NCI-H524 (cell line): ENCODE results near the gene VEGFA.
"Not testable (repeated sequence)": the region's sequence is repeated elsewhere in the genome, so short reads cannot be mapped to it uniquely, and the experiment has no call there.

ENCODE experiments used
- DNase-seq, 2 experiments: peaks; one replicate each; lab custom pipeline; 2025; lab: John Stamatoyannopoulos, UW

VEGFA gene

GRCh38 chr6:43803055-43803782, 33.2 kb downstream of the VEGFA start:
- no peak for DNase-seq

DNA sequence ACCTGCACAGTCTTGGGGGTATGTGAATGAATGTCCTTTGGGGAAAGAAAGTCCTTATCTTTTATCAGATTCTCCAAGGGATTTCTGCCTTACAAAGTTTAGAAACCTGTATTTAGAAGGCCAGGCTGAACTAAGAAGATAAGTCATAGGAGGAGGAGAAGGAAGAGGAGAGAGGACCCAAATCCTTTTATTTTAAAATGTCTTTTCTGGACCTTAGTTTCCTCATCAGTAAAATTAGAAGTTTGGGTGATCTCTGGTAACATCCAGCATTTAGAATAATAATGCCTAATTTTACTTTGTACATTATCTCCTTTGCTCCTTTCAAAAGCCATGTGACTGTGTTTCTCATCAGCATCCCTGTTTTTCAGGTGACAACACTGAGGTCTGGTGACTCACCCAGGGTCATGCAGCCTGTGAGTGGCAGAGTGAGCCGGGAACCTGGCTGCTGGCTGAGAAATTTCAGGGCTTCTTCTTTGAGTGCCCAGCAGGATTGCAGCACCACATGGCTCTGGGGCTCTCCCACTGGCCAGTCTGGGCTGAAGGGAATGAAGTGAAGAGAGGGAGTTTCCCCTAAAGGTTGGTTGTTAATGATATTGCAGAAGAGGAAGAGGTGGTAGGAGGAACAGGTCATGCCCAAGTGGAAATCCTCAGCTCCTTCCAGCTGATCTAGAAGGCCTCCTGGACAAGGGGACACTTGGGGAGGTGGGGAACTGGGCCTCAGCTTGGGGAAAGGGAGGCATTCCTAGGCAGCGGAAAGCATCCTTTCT, 34.0 kb downstream of the VEGFA start:
- no peak for DNase-seq

DNA sequence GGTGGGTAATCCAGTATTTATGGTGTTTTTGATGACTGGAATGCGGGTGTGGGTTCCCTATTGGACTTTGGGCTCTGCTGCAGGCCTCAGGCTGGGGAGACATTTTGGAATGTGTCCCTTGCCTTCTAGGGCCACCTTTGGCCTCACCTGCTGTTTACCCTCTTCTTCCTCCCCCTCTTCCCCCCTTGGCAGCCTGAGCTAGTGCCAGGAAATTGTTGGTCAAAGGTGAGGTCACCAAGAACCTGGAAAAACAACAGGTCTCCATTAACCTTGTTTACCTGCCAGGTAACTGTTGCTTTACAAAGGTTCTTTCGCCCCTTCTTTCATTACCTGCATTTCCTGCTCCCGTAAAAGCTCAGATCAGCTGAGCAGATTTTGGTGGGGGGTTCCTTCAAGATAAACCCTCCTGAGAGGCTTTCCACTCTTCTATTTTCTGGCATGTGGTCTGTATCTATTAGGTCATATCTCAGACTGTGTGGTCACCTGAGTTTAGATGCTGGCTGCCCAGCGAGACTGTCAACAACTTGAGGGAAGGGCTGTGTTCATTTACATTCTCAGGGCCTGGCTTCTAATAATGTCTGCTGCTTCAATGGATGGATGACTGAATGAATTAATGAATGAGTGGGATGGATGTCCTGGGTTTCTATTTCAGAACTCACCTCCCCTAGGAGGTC, 34.7 kb downstream of the VEGFA start:
- no peak for DNase-seq

- DNase-seq, result no peak
These were observed 35.7 kb downstream of the VEGFA start for GRCh38 chr6:43805699-43806042.

- DNase-seq, result no peak
These were observed 36.2 kb downstream of the VEGFA start for GRCh38 chr6:43806043-43806757.

GRCh38 chr6:43806758-43807227, 36.8 kb downstream of the VEGFA start:
- DNase-seq, result no peak

GRCh38 chr6:43807228-43808061, 37.4 kb downstream of the VEGFA start:
- DNase-seq, result peak in 1 of 2 experiments; percentile 79

- DNase-seq, result no peak
These were observed 38.4 kb downstream of the VEGFA start for GRCh38 chr6:43808412-43808811.

- peak in 1 of 2 experiments; percentile 40 for DNase-seq
These were observed 39.6 kb downstream of the VEGFA start for GRCh38 chr6:43809417-43810305.

GRCh38 chr6:43810965-43811732, 41.1 kb downstream of the VEGFA start:
- DNase-seq, result no peak

DNA sequence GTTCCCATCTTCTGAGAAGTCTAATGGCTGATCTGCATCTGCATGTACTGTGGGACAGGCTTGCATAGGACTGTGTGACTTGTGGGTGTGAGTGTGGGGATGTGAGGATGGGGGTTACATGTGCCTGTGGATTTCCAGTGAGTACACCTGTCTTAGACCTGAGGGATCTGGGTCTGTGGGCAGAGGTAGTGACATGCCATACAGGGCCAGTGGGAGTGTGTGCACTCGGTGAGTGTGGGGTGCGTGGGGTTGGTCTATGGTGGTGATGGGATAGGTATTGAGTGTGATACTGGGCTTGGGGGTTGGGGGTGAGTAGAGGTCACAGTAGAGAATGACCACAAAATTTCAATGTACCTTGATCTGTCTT, 41.7 kb downstream of the VEGFA start:
- DNase-seq, result no peak

DNA sequence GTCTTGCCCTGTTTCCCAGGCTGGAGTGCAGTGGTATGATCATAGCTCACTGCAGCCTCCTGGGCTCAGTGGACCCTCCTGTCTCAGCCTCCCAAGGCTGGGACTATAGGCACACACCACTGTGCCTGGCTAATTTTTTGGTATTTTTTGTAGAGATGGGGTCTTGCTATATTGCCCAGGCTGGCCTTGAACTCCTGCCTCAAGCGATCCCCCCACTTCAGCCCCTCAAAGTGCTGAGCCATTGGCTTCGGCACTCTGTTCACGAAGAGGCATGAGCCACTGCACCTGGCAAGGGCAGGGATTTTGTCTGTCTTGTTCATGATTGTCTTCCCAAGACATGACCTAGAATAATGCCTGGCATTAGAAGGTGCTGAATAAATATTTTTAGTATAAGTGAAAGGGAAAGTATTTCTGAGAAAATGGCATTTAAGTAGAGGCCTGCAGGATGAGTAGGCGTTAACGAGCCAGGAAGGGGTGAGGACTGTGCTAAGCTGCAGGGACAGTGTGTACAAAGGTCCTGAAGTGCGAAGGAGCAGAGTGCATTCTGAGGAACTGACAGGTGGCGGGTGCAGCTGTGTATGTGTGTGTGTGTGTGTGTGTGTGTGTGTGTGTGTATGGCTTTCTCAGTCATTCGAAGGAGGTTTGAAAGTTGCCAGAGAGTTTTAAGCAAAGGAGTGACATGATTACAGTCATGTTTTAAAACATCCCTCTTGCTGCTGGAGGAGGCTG, 43.0 kb downstream of the VEGFA start:
- peak; percentile 65 to 86 for DNase-seq

- DNase-seq, result no peak
These were observed 44.1 kb downstream of the VEGFA start for GRCh38 chr6:43814111-43814510.

DNA sequence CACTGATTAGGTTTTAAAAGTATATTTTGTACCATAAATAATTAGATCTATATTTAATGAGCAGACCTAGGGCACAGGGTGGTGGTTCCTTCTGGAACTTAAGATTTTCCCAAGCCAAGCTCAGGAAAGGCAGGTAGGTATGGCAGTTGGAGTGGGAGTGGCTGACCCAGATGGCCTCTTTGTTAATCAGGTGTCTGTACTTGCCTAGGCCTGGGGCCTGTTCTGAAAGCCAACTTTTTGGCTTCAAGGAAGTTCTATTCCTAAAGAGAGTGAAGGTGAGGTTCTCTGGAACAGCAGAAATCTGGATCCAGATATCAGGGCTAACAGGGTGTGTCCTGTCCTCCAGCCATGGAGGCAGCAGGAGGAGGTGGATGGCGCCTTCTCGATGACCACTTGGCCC, 44.9 kb downstream of the VEGFA start:
- DNase-seq, result no peak

DNA sequence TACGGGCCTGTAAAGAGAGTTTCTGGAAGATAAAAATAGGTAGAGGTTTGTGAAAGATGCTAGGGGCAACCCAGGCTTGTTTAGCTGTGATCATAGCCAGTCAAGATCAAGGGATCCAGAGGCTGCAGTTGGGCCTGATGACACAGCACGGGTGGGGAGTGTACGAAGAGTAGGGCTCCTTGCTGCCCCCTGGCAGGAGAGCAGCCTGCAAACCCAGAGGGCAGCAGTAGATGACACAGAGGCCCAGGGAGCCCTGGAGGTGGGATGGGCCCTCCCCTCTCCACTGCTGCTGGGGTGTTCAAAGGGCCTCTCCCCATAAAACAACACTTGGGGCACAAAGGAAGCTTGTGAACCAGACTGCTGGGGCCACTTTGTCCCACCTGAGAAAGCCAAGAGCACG, 47.2 kb downstream of the VEGFA start:
- DNase-seq, result peak in 1 of 2 experiments; percentile 33

DNA sequence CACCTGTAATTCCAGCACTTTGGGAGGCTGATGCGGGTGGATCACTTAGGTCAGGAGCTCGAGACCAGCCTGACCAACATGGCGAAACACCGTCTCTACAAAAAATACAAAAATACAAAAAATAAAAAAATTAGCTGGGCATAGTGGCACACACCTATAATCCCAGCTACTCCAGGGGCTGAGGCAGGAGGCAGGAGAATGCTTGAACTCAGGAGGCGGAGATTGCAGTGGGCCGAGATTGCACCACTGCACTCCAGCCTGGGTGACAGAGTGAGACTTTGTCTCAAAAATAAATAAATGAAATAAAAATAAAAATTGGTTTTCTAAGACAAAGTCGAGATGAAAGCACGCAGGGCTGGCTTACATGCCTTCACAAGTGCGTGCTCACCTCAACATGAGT, 49.0 kb downstream of the VEGFA start:
- not testable (repeated sequence) for DNase-seq

DNA sequence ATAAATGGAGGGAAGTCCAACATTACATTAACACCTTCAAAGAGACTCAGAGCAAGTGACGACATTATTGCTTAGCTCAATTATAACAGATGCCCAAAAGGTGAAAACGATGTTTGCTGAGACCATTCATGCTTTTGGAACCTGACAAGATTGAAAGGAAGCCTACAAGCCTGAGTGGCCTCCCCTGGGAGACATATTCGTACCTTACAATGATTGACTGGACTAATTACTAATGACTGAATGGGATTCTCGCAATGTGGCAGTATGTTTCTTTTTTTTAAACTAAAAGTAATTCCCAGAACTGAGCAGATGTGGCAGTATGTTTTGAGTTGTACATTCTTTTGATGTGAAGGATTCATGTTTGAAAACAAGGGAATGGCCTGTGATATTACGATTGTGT, 49.9 kb downstream of the VEGFA start:
- no peak for DNase-seq

- no peak for DNase-seq
These were observed 50.5 kb downstream of the VEGFA start for GRCh38 chr6:43820486-43820885.
